Tibial artery (tissue), 4 donors: ENCODE measurements around the gene GPS2.

Source experiments
- DNase-seq, 2 donors: peaks; one replicate each; pipeline ENCODE4 v3.0.0-alpha.2; 2019
- H3K27ac ChIP-seq, 2 donors: fragments of 200-600 bp; sonication (generic) in 1 of 2; 1 replicate in 1 of 2; 2 replicates in 1 of 2; pipeline ENCODE4 v1.5.1; 2018 to 2019; ENCODE audit warnings: mild to moderate bottlenecking in 1 of 2
- H3K27me3 ChIP-seq, 2 donors: fragments of 200-600 bp; sonication (generic) in 1 of 2; one replicate each; pipeline versions ENCODE4 v1.5.1 to v1.6.0; 2016 to 2019
- H3K36me3 ChIP-seq, 3 donors: fragments of 200-600 bp; sonication (generic) in 2 of 3; one replicate each; pipeline ENCODE4 v1.5.1; 2016 to 2019; ENCODE audit warnings: mild to moderate bottlenecking in 2 of 3
- H3K4me1 ChIP-seq, 4 donors: fragments of 200-600 bp; sonication (generic) in 2 of 4; 1 replicate in 3 of 4; 2 replicates in 1 of 4; pipeline ENCODE4 v1.5.1; 2016 to 2019
- H3K4me3 ChIP-seq, 2 donors: fragments of 200-600 bp; sonication (generic) in 1 of 2; 1 replicate in 1 of 2; 2 replicates in 1 of 2; pipeline ENCODE4 v1.5.1; 2018 to 2019; ENCODE audit warnings: mild to moderate bottlenecking in 2 of 2
- H3K9me3 ChIP-seq, 3 donors: fragments of 200-600 bp; sonication (generic) in 1 of 3; one replicate each; pipeline ENCODE4 v1.5.1; 2016 to 2019
- intact Hi-C: fragments of 100-400 bp; cut with DNase I; formaldehyde crosslinking; loops from one replicate; pipeline ENCODE4 v1.15.0; 2023; ENCODE audit warnings: low total_unique reads
- TF ChIP-seq, protein P1 (sequence below), 2 experiments: fragments of 200-600 bp in 1 of 2; fragments of 450-650 bp in 1 of 2; IDR thresholded peaks; one replicate each; pipeline ENCODE4 v1.5.1; 2017 to 2019; ENCODE audit warnings: antibody characterized with exemption in 2 of 2, mild to moderate bottlenecking in 1 of 2, moderate library complexity in 1 of 2

The GPS2 gene

DNA sequence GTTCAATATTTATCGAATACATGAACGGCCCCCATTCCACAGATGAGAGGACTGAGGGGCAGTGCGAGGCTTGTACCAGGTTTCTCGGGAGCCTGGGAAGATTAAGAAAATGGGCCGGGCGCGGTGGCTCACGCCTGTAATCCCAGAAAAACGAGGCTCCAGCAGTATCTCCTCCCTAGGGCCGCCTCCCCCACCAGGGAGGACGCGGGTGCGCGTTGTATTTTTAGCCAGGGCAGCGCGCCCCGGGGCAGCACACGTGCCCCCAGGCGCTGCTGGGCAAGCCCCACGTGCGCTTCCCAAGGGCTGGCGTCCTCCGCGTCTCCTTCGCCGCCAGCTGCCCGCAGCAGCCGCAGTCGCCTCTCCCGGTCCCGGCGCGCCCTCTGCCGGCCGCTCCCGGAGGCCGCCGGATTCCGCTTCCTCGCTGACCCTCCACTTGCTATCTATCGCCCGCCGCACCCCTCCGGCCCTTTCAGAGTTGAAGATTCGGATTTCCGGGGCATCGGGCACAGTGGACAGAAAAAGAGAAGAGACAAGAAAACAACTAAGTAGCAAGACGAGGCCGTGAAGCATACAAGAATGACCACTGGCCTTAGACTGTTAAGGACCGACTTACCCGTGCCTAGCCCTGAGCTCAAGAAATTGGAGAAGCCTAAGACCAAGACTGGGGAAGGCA lies 18.8 kb downstream of the GPS2 start:
- intact Hi-C loops: loop anchor here (1.0 kb wide), 1 partner anchor 16 kb away; no protein-coding TSS in a partner anchor

DNA sequence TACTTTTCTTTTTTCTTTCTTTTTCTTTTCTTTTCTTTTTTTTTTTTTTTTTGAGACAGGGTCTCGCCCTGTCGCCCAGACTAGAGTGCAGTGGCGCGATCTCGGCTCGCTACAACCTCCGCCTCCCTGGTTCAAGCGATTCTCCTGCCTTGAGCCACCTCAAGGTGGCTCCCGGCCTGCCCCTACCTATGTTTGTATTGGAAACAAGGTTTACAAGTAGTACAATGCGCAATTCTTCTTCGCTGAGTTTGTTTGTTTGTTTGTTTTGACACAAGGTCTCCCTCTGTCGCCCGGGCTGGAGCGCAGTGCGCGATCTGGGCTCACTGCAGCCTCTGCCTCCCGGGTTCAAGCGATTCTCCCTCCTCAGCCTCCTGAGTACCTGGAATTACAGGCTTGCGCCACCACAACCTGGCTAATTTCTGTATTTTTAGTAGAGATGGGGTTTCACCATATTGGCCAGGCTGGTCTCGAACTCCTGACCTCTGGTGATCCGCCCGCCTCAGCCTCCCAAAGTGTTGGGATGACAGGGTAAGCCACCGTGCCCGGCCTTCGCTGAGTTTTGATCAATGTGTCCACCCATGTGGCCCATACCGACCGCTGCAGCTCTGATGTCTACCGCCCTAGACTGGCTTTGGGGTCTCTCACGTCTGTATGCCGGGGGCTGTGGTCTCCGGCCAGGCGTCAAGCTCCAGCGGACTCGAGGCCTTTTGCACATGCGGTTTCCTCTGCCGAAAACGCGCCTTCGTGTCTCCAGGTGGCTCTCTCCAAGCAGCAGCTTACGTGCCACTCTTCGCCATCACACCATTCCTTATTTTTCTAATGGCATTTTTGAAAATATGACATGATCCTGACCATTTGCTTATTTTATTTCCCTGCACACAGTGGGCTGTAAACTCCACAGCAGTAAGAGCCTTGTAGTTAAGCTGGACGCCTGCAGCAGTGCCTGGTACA lies 19.7 kb downstream of the GPS2 start:
- H3K9me3 ChIP-seq: no peaks in the 10 kb centered on the region
- peak overlapping the region; percentile 29 to 61 for H3K27ac ChIP-seq
- H3K4me1 ChIP-seq: peaks cover 0 to 44% (median 32%) of the 10 kb centered on the region in 4 donors
- DNase-seq: no peak
- H3K27me3 ChIP-seq: peaks cover 0 to 57% of the 10 kb centered on the region in 2 donors
- H3K4me3 ChIP-seq: peak overlapping the region; percentile 6 to 40
- no peaks in the 10 kb centered on the region for H3K36me3 ChIP-seq
- intact Hi-C loops: loop anchor here (1.0 kb wide), 1 partner anchor 15 kb away; no protein-coding TSS in a partner anchor
- TF ChIP-seq, protein P1, sequence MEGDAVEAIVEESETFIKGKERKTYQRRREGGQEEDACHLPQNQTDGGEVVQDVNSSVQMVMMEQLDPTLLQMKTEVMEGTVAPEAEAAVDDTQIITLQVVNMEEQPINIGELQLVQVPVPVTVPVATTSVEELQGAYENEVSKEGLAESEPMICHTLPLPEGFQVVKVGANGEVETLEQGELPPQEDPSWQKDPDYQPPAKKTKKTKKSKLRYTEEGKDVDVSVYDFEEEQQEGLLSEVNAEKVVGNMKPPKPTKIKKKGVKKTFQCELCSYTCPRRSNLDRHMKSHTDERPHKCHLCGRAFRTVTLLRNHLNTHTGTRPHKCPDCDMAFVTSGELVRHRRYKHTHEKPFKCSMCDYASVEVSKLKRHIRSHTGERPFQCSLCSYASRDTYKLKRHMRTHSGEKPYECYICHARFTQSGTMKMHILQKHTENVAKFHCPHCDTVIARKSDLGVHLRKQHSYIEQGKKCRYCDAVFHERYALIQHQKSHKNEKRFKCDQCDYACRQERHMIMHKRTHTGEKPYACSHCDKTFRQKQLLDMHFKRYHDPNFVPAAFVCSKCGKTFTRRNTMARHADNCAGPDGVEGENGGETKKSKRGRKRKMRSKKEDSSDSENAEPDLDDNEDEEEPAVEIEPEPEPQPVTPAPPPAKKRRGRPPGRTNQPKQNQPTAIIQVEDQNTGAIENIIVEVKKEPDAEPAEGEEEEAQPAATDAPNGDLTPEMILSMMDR (IDR thresholded peaks at IDR 0.05): no peak

More for the DNA sequence above, 18.8 kb downstream of the GPS2 start:
- Histone ChIP-seq H3K27me3 (peaks cover 0 to 48% of the 10 kb centered on the region in 2 donors), H3K9me3 (no peaks in the 10 kb centered on the region), H3K4me3 (peak overlapping the region; percentile 6 to 27), H3K4me1 (peaks cover 0 to 44% (median 32%) of the 10 kb centered on the region in 4 donors), H3K36me3 (no peaks in the 10 kb centered on the region), H3K27ac (peak overlapping the region; percentile 29 to 61)
- peak; percentile 74 to 94 for DNase-seq
- TF ChIP-seq, protein P1 (IDR thresholded peaks at IDR 0.05): peak; percentile 92 to 98

DNA sequence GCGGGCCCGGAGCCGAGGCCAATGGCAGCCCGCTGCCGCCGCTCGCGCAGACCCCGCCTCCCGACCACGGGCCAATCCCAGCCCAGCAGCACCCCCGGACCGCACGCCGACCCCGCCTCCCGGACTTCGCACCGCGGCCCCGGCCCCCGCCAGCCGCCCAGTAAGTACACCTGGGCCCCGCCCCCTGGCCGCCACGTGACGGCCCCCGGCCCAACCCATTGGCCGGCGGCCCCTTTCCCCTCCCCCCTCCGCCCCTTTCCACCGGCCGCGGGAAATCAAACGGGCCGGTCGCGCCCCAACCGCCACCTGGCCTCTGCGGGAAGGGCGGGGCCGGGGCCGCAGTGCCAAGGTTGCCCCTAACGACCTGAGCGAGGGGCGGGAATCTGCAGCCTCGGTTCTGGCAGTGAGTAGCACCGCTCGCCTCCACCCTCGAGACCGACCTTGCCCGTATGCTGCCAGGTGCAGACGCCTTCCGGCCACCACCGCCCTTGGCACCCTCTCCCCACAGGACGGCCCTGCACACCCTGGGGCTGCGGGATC lies 20.5 kb downstream of the GPS2 start, which contains the start of gene YBX2:
Gene YBX2, minus strand, starts transcription at position 26 of the 540 bp plus-strand sequence. CDS start 139 bp downstream, outside the sequence.
- Histone ChIP-seq H3K27ac (peak within 1 kb of the TSS in 1 of 2 donors; percentile 61), H3K9me3 (no peaks in the 10 kb centered on the region), H3K36me3 (no peaks in the 10 kb centered on the region), H3K4me1 (peaks cover 0 to 44% (median 32%) of the 10 kb centered on the region in 4 donors), H3K4me3 (peak within 1 kb of the TSS; percentile 28 to 40), H3K27me3 (peaks cover 0 to 65% of the 10 kb centered on the region in 2 donors)
- intact Hi-C loops: no loop called here
- DNase-seq: no peak
- TF ChIP-seq, protein P1 (IDR thresholded peaks at IDR 0.05): no peak

DNA sequence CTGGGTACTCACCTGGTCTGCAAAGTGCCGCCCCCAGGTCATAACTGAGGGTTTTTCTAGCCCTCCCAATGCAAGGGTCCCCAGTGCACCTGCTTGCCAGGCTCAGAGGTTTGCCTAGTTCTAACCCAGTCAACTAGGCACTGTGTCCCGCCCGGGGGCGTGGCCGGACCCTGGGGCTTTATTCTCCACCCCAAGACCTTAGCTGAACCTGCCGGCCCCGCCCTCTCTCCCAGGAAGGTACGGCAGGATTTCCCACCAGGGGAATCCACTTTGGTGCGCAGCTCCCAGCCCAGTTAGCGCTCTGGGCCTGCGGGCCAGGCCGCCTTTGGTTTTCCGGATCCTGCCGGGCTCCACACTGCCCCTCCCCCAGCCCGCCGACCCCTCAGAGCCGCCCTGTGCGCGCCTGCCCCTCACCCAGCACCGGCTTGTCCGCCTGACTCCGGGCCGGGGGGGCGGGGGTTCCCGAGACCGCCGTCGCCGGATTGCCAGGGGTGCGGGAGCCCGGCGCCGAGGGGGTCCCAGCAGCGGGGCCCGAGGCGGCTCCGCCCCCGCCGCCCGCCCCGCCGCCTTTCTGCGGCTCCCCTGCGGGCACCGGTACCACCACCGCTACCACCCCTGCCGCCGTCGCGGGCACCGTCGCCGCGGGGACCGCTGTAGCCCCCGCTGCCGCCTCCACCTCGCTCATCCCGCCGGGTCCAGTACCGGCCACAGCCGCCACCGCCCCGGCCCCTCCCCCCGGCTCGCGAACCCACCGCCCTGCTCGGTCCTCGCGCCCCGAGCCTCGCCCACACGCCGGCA lies 21.1 kb downstream of the GPS2 start:
- Histone ChIP-seq H3K4me3 (peak overlapping the region; percentile 28 to 40), H3K27ac (no peak overlapping the region), H3K4me1 (peaks cover 0 to 44% (median 32%) of the 10 kb centered on the region in 4 donors), H3K27me3 (peaks cover 0 to 69% of the 10 kb centered on the region in 2 donors), H3K36me3 (no peaks in the 10 kb centered on the region), H3K9me3 (no peaks in the 10 kb centered on the region)
- peak in 1 of 2 donors; percentile 61 for DNase-seq
- TF ChIP-seq, protein P1 (IDR thresholded peaks at IDR 0.05): no peak
- intact Hi-C loops: no loop called here
